ENCODE results near the gene PHLDB2.

PHLDB2 gene

GRCh38 chr3:111928613-111929012 lies 69.5 kb downstream of the PHLDB2 start:
- no peak overlapping the region for H3K27ac ChIP-seq (replicated peaks; ENCODE audit: low read length)

GRCh38 chr3:111929484-111929883 lies 70.4 kb downstream of the PHLDB2 start:
- Histone ChIP-seq H3K14ac (ENCODE audit: low read length) (no peak overlapping the region), H3K23ac (ENCODE audit: low read depth, low read length, poor library complexity) (no peak overlapping the region), H3K4ac (ENCODE audit: low read length) (no peak overlapping the region), H3K4me2 (ENCODE audit: insufficient read depth, low read length, poor library complexity, severe bottlenecking) (no peak overlapping the region), H3K79me1 (ENCODE audit: low read depth, low read length) (no peaks in the 10 kb centered on the region), H2BK15ac (ENCODE audit: low read length) (no peak overlapping the region), H2BK120ac (ENCODE audit: low read depth, low read length) (no peak overlapping the region), H3K27me3 (ENCODE audit: control insufficient read depth in 3 of 3, insufficient read depth in 3 of 3, low read depth in 1 of 3, low read length in 3 of 3) (no peaks in the 10 kb centered on the region), H3K9ac (ENCODE audit: low read depth, low read length, poor library complexity) (no peak overlapping the region), H4K91ac (ENCODE audit: low read depth, low read length, poor library complexity) (no peak overlapping the region), H3K18ac (ENCODE audit: low read length) (no peak overlapping the region), H3K4me1 (ENCODE audit: control insufficient read depth in 2 of 2, insufficient read depth in 1 of 2, low read depth in 1 of 2, low read length in 2 of 2) (peaks cover 0 to 2% of the 10 kb centered on the region in 2 donors), H3K9me3 (replicated peaks in 1 of 2; ENCODE audit: control insufficient read depth in 2 of 2, insufficient read depth in 1 of 2, low read depth in 1 of 2, low read length in 2 of 2) (peaks cover 0 to 20% of the 10 kb centered on the region in 2 donors), H3K27ac (replicated peaks; ENCODE audit: low read length) (no peak overlapping the region), H2AFZ (ENCODE audit: low read length) (no peak overlapping the region), H2BK5ac (ENCODE audit: low read length) (no peak overlapping the region), H3K36me3 (replicated peaks in 1 of 2; ENCODE audit: control insufficient read depth in 2 of 2, insufficient read depth in 2 of 2, low read length in 2 of 2) (peaks cover 1 to 95% of the 10 kb centered on the region in 2 donors), H2AK5ac (ENCODE audit: low read depth, low read length) (no peak overlapping the region), H4K8ac (ENCODE audit: low read depth, low read length) (no peak overlapping the region), H2BK12ac (ENCODE audit: low read length) (no peak overlapping the region), H3K4me3 (ENCODE audit: low read length in 2 of 2) (no peak overlapping the region)
- DNase-seq (ENCODE audit: low spot score), result no peak
- WGBS, 2 donors (ENCODE audit: extremely low coverage in 2 of 2, insufficient read length in 2 of 2, insufficient replicate concordance in 1 of 2), result no CpG with 5 or more reads among the region's 2 CpGs

More at GRCh38 chr3:111928613-111929012, 69.5 kb downstream of the PHLDB2 start:
- H4K91ac ChIP-seq (ENCODE audit: low read depth, low read length, poor library complexity), result no peak overlapping the region
- no peak for DNase-seq (ENCODE audit: low spot score)
- no peak overlapping the region for H3K9ac ChIP-seq (ENCODE audit: low read depth, low read length, poor library complexity)
- WGBS, 2 donors (ENCODE audit: extremely low coverage in 2 of 2, insufficient read length in 2 of 2, insufficient replicate concordance in 1 of 2), result no CpG with 5 or more reads among the region's 2 CpGs
- H3K4ac ChIP-seq (ENCODE audit: low read length), result no peak overlapping the region
- H3K4me2 ChIP-seq (ENCODE audit: insufficient read depth, low read length, poor library complexity, severe bottlenecking), result no peak overlapping the region
- no peak overlapping the region for H2BK5ac ChIP-seq (ENCODE audit: low read length)
- H3K9me3 ChIP-seq (replicated peaks in 1 of 2; ENCODE audit: control insufficient read depth in 2 of 2, insufficient read depth in 1 of 2, low read depth in 1 of 2, low read length in 2 of 2), result peaks cover 0 to 11% of the 10 kb centered on the region in 2 donors
- H4K8ac ChIP-seq (ENCODE audit: low read depth, low read length), result no peak overlapping the region
- no peak overlapping the region for H3K18ac ChIP-seq (ENCODE audit: low read length)
- H3K4me3 ChIP-seq (ENCODE audit: low read length in 2 of 2), result no peak overlapping the region
- no peaks in the 10 kb centered on the region for H3K79me1 ChIP-seq (ENCODE audit: low read depth, low read length)
- H3K23ac ChIP-seq (ENCODE audit: low read depth, low read length, poor library complexity), result no peak overlapping the region
- H3K36me3 ChIP-seq (replicated peaks in 1 of 2; ENCODE audit: control insufficient read depth in 2 of 2, insufficient read depth in 2 of 2, low read length in 2 of 2), result peaks cover 1 to 95% of the 10 kb centered on the region in 2 donors
- H2AFZ ChIP-seq (ENCODE audit: low read length), result no peak overlapping the region
- H3K27me3 ChIP-seq (ENCODE audit: control insufficient read depth in 3 of 3, insufficient read depth in 3 of 3, low read depth in 1 of 3, low read length in 3 of 3), result no peaks in the 10 kb centered on the region
- H3K4me1 ChIP-seq (ENCODE audit: control insufficient read depth in 2 of 2, insufficient read depth in 1 of 2, low read depth in 1 of 2, low read length in 2 of 2), result peaks cover 0 to 2% of the 10 kb centered on the region in 2 donors
- no peak overlapping the region for H3K14ac ChIP-seq (ENCODE audit: low read length)
- no peak overlapping the region for H2BK15ac ChIP-seq (ENCODE audit: low read length)
- H2BK12ac ChIP-seq (ENCODE audit: low read length), result no peak overlapping the region
- H2BK120ac ChIP-seq (ENCODE audit: low read depth, low read length), result no peak overlapping the region
- H2AK5ac ChIP-seq (ENCODE audit: low read depth, low read length), result no peak overlapping the region

- Histone ChIP-seq H2BK5ac (ENCODE audit: low read length) (no peak overlapping the region), H3K27ac (replicated peaks; ENCODE audit: low read length) (no peak overlapping the region), H3K4ac (ENCODE audit: low read length) (no peak overlapping the region), H3K23ac (ENCODE audit: low read depth, low read length, poor library complexity) (no peak overlapping the region), H3K4me1 (ENCODE audit: control insufficient read depth in 2 of 2, insufficient read depth in 1 of 2, low read depth in 1 of 2, low read length in 2 of 2) (no peaks in the 10 kb centered on the region), H2AFZ (ENCODE audit: low read length) (no peak overlapping the region), H3K4me3 (ENCODE audit: low read length in 2 of 2) (no peak overlapping the region), H3K36me3 (replicated peaks in 1 of 2; ENCODE audit: control insufficient read depth in 2 of 2, insufficient read depth in 2 of 2, low read length in 2 of 2) (peaks cover 0 to 91% of the 10 kb centered on the region in 2 donors), H3K9ac (ENCODE audit: low read depth, low read length, poor library complexity) (no peak overlapping the region), H3K4me2 (ENCODE audit: insufficient read depth, low read length, poor library complexity, severe bottlenecking) (no peak overlapping the region), H4K8ac (ENCODE audit: low read depth, low read length) (no peak overlapping the region), H2BK120ac (ENCODE audit: low read depth, low read length) (no peak overlapping the region), H3K79me1 (ENCODE audit: low read depth, low read length) (no peaks in the 10 kb centered on the region), H3K9me3 (replicated peaks in 1 of 2; ENCODE audit: control insufficient read depth in 2 of 2, insufficient read depth in 1 of 2, low read depth in 1 of 2, low read length in 2 of 2) (peaks cover 0 to 21% of the 10 kb centered on the region in 2 donors), H2AK5ac (ENCODE audit: low read depth, low read length) (no peak overlapping the region), H3K27me3 (ENCODE audit: control insufficient read depth in 3 of 3, insufficient read depth in 3 of 3, low read depth in 1 of 3, low read length in 3 of 3) (no peaks in the 10 kb centered on the region), H3K18ac (ENCODE audit: low read length) (no peak overlapping the region), H4K91ac (ENCODE audit: low read depth, low read length, poor library complexity) (no peak overlapping the region), H3K14ac (ENCODE audit: low read length) (no peak overlapping the region), H2BK12ac (ENCODE audit: low read length) (no peak overlapping the region), H2BK15ac (ENCODE audit: low read length) (no peak overlapping the region)
- no peak for DNase-seq (ENCODE audit: low spot score)
- WGBS, 2 donors (ENCODE audit: extremely low coverage in 2 of 2, insufficient read length in 2 of 2, insufficient replicate concordance in 1 of 2), result no CpG with 5 or more reads among the region's 3 CpGs
Observed at GRCh38 chr3:111932946-111933345, 73.9 kb downstream of the PHLDB2 start.

DNA sequence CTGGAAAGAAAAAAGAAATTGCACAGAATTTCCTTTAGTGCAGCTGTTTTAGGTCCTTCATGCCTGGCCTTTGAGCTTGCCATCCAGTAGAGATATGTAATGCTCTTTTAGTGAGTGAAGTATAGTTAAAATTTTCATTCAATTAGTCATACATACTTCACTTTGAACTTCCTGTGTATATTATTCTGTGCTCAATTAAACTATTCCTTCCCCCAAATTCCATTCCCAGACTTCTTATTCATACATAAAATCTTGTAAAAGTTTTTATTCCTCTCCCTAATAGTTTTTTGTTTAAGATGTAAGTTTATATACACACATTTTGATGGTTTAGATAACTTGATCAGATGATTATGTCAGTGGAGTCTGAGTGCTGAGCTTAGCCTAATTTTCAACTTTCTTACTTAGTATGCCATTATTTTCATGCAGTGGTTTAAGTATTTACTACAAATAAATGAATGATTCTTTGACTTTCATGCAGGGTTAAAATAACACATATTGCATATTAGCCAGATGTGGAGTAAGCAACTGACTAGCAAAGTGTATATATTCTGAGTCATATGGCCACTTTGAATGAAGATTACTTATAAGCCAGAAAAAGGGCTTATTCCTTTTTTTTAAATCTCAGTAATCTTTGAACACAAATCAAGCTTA lies 77.3 kb downstream of the PHLDB2 start:
- Histone ChIP-seq H2AFZ (ENCODE audit: low read length) (no peak overlapping the region), H3K27me3 (ENCODE audit: control insufficient read depth in 3 of 3, insufficient read depth in 3 of 3, low read depth in 1 of 3, low read length in 3 of 3) (no peaks in the 10 kb centered on the region), H3K9me3 (replicated peaks in 1 of 2; ENCODE audit: control insufficient read depth in 2 of 2, insufficient read depth in 1 of 2, low read depth in 1 of 2, low read length in 2 of 2) (peaks cover 0 to 16% of the 10 kb centered on the region in 2 donors), H4K8ac (ENCODE audit: low read depth, low read length) (no peak overlapping the region), H3K27ac (replicated peaks; ENCODE audit: low read length) (no peak overlapping the region), H3K79me1 (ENCODE audit: low read depth, low read length) (no peaks in the 10 kb centered on the region), H3K14ac (ENCODE audit: low read length) (no peak overlapping the region), H2BK15ac (ENCODE audit: low read length) (no peak overlapping the region), H2AK5ac (ENCODE audit: low read depth, low read length) (no peak overlapping the region), H3K9ac (ENCODE audit: low read depth, low read length, poor library complexity) (no peak overlapping the region), H2BK5ac (ENCODE audit: low read length) (no peak overlapping the region), H2BK12ac (ENCODE audit: low read length) (no peak overlapping the region), H4K91ac (ENCODE audit: low read depth, low read length, poor library complexity) (no peak overlapping the region), H3K4me1 (ENCODE audit: control insufficient read depth in 2 of 2, insufficient read depth in 1 of 2, low read depth in 1 of 2, low read length in 2 of 2) (no peaks in the 10 kb centered on the region), H3K4me2 (ENCODE audit: insufficient read depth, low read length, poor library complexity, severe bottlenecking) (no peak overlapping the region), H3K4me3 (ENCODE audit: low read length in 2 of 2) (no peak overlapping the region), H3K23ac (ENCODE audit: low read depth, low read length, poor library complexity) (no peak overlapping the region), H3K18ac (ENCODE audit: low read length) (no peak overlapping the region), H3K4ac (ENCODE audit: low read length) (no peak overlapping the region), H2BK120ac (ENCODE audit: low read depth, low read length) (no peak overlapping the region), H3K36me3 (replicated peaks in 1 of 2; ENCODE audit: control insufficient read depth in 2 of 2, insufficient read depth in 2 of 2, low read length in 2 of 2) (peaks cover 0 to 95% of the 10 kb centered on the region in 2 donors)
- DNase-seq (ENCODE audit: low spot score), result no peak
